Measurements from ENCODE around the gene HCRTR1.

The HCRTR1 gene

GRCh38 chr1:31652891-31653499 is 35.5 kb downstream of the HCRTR1 start:
- no peak for DNase-seq

- no peak for DNase-seq
Measured at GRCh38 chr1:31653717-31654473, 36.4 kb downstream of the HCRTR1 start.

- DNase-seq, result no peak
Measured at GRCh38 chr1:31654474-31654776, 36.9 kb downstream of the HCRTR1 start.

- no peak for DNase-seq
Measured at GRCh38 chr1:31655104-31655503, 37.6 kb downstream of the HCRTR1 start.

- DNase-seq, result no peak
Measured at GRCh38 chr1:31655756-31656155, 38.3 kb downstream of the HCRTR1 start.

- no peak for DNase-seq
Measured at GRCh38 chr1:31657020-31657804, 39.7 kb downstream of the HCRTR1 start.

- DNase-seq, result no peak
Measured at GRCh38 chr1:31657972-31658510, 40.6 kb downstream of the HCRTR1 start.

- no peak for DNase-seq
Measured at GRCh38 chr1:31658721-31659120, 41.2 kb downstream of the HCRTR1 start.

- no peak for DNase-seq
Measured at GRCh38 chr1:31659889-31660288, 42.4 kb downstream of the HCRTR1 start.

GRCh38 chr1:31660871-31661455 is 43.5 kb downstream of the HCRTR1 start:
- DNase-seq, result no peak

- no peak for DNase-seq
Measured at GRCh38 chr1:31661856-31662255, 44.4 kb downstream of the HCRTR1 start.

- no peak for DNase-seq
Measured at GRCh38 chr1:31662463-31662862, 45.0 kb downstream of the HCRTR1 start.

- no peak for DNase-seq
Measured at GRCh38 chr1:31663622-31664452, 46.3 kb downstream of the HCRTR1 start.

GRCh38 chr1:31664528-31664927 is 47.0 kb downstream of the HCRTR1 start:
- DNase-seq, result no peak

- no peak for DNase-seq
Measured at GRCh38 chr1:31665234-31665878, 47.9 kb downstream of the HCRTR1 start.

GRCh38 chr1:31666263-31666963 is 48.9 kb downstream of the HCRTR1 start:
- DNase-seq, result no peak

GRCh38 chr1:31667065-31667785 is 49.7 kb downstream of the HCRTR1 start:
- DNase-seq, result no peak

- no peak for DNase-seq
Measured at GRCh38 chr1:31668303-31668883, 50.9 kb downstream of the HCRTR1 start.

- DNase-seq, result no peak
Measured at GRCh38 chr1:31669433-31669785, 51.9 kb downstream of the HCRTR1 start.
